AG10803 (cell line): ENCODE measurements around the gene SRSF10.

Experiments used
- DNase-seq: peaks from one replicate; pipeline ENCODE4 v3.0.0; 2010; ENCODE audit warnings: low read depth
- H3K4me3 ChIP-seq: 2 replicates; pipeline ENCODE4 v1.5.1; 2011; ENCODE audit warnings: mild to moderate bottlenecking, low read length, control low read depth
- CTCF ChIP-seq: conservative IDR thresholded peaks from 2 replicates; pipeline ENCODE4 v1.5.1; 2011; ENCODE audit warnings: mild to moderate bottlenecking, low read length, control low read depth, inconsistent platforms

Gene SRSF10

GRCh38 chr1:23928789-23929188 lies 51.3 kb downstream of the SRSF10 start:
- TF ChIP-seq CTCF = no peak
- no peak overlapping the region for H3K4me3 ChIP-seq
- DNase-seq = no peak

- no peak overlapping the region for H3K4me3 ChIP-seq
- DNase-seq = no peak
- TF ChIP-seq CTCF = no peak
Observed at GRCh38 chr1:23927097-23927496, 53.0 kb downstream of the SRSF10 start.

- no peak overlapping the region for H3K4me3 ChIP-seq
- no peak for DNase-seq
- TF ChIP-seq CTCF = no peak
Observed at GRCh38 chr1:23925279-23925678, 54.8 kb downstream of the SRSF10 start.

GRCh38 chr1:23924601-23925000 lies 55.5 kb downstream of the SRSF10 start:
- no peak overlapping the region for H3K4me3 ChIP-seq
- DNase-seq = no peak
- TF ChIP-seq CTCF = no peak

GRCh38 chr1:23923592-23924499 lies 56.3 kb downstream of the SRSF10 start:
- no peak for TF ChIP-seq CTCF
- H3K4me3 ChIP-seq = no peak overlapping the region
- DNase-seq = peak; percentile 33

- no peak overlapping the region for H3K4me3 ChIP-seq
- DNase-seq = no peak
- no peak for TF ChIP-seq CTCF
Observed at GRCh38 chr1:23922321-23922943, 57.7 kb downstream of the SRSF10 start.
